Osteoblast (primary cell): ENCODE measurements around the gene DEGS2. TPM values are rescaled to one million over a fixed set of nuclear protein-coding genes. Genes with fewer than 3 reads are reported as not detected.

Source experiments
- DNase-seq: peaks from one replicate; pipeline ENCODE4 v3.0.0; 2011; ENCODE audit warnings: low spot score, mixed read lengths; ENCODE audit not compliant: insufficient read length; ENCODE audit errors: missing footprints
- H2AFZ ChIP-seq: 2 replicates; pipeline ENCODE4 v1.6.0; 2011; ENCODE audit warnings: mild to moderate bottlenecking, low read length
- H3K27ac ChIP-seq: 2 replicates; pipeline ENCODE4 v1.5.1; 2011; ENCODE audit warnings: mild to moderate bottlenecking, low read depth, low read length, moderate library complexity
- H3K27me3 ChIP-seq: 2 replicates; pipeline ENCODE4 v1.6.0; 2012; ENCODE audit warnings: mild to moderate bottlenecking, control low read depth, inconsistent platforms, low read length, moderate library complexity; ENCODE audit not compliant: insufficient read depth
- H3K36me3 ChIP-seq: 2 replicates; pipeline ENCODE4 v1.5.1; 2011; ENCODE audit warnings: mild to moderate bottlenecking, low read length, control low read depth, moderate library complexity; ENCODE audit not compliant: insufficient read depth
- H3K4me1 ChIP-seq: 2 replicates; pipeline ENCODE4 v1.5.1; 2011; ENCODE audit warnings: mild to moderate bottlenecking, low read length, control low read depth, moderate library complexity; ENCODE audit not compliant: insufficient read depth
- H3K4me2 ChIP-seq: 2 replicates; pipeline ENCODE4 v1.6.0; 2011; ENCODE audit warnings: mild to moderate bottlenecking, low read length; ENCODE audit not compliant: insufficient read depth
- H3K4me3 ChIP-seq: fragments of 200-600 bp; sonication (generic); 3 replicates; pipeline ENCODE4 v1.5.1; 2012; ENCODE audit warnings: mild to moderate bottlenecking, low read length, inconsistent platforms; ENCODE audit not compliant: insufficient read depth
- H3K79me2 ChIP-seq: 2 replicates; pipeline ENCODE4 v1.6.0; 2012; ENCODE audit warnings: mild to moderate bottlenecking, low read length, control low read depth, inconsistent platforms; ENCODE audit not compliant: insufficient read depth
- H3K9me3 ChIP-seq: 2 replicates; pipeline ENCODE4 v1.5.1; 2011; ENCODE audit warnings: low read depth, low read length, control low read depth
- H4K20me1 ChIP-seq: 2 replicates; pipeline ENCODE4 v1.6.0; 2012; ENCODE audit warnings: mild to moderate bottlenecking, low read length, control low read depth; ENCODE audit not compliant: insufficient read depth
- total RNA-seq: library from RNA; depleted of rRNA; stranded (reverse); fragments of >200 nt; gene quantifications from 2 replicates; pipeline ENCODE4 v1.2.3, GENCODE V29; 2012
- TF ChIP-seq, protein P1 (sequence below): IDR thresholded peaks from 2 replicates; pipeline ENCODE4 v1.5.1; 2011; ENCODE audit warnings: mild to moderate bottlenecking, low read depth, low read length, moderate library complexity; ENCODE audit errors: extremely low read depth

Gene DEGS2
- total RNA-seq, 1 donor, result 0.36 TPM

DNA sequence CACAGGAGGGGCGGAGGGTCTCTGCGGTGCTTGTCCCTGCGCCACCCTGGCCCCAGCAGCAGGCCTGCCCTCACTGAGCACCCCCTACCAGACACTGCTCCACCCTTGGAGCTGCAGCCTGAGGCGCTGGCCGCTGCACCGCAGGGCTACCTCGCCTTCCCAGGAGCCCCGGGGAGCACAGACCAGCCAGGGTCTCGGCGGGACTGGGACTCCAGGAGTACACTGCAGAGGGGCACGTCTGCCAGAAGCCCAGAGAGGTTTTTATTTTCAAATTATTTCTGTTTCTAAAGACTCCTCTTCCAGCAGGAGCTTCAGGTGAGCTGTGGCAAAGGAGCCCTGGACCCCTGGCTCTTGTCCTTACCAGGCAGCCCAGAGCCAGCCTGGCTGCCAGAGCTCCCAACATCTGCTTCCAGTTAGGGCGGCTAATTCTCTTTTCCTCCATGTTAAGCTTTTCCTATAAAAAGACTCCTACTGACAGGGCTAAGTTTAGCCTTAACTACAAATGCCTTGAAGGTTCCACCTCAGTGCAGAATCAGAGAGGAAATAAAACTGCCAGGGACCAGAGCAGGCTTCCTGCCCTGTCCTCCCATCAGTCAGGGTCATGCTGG, 26.4 kb downstream of the DEGS2 start:
- Histone ChIP-seq H3K4me3 (no peak overlapping the region), H3K27me3 (no peaks in the 10 kb centered on the region), H3K79me2 (no peaks in the 10 kb centered on the region), H3K9me3 (no peaks in the 10 kb centered on the region), H2AFZ (no peak overlapping the region), H3K4me1 (peaks cover 17% of the 10 kb centered on the region), H3K36me3 (peaks cover 7% of the 10 kb centered on the region), H3K27ac (no peak overlapping the region), H4K20me1 (no peaks in the 10 kb centered on the region), H3K4me2 (no peak overlapping the region)
- TF ChIP-seq, protein P1, sequence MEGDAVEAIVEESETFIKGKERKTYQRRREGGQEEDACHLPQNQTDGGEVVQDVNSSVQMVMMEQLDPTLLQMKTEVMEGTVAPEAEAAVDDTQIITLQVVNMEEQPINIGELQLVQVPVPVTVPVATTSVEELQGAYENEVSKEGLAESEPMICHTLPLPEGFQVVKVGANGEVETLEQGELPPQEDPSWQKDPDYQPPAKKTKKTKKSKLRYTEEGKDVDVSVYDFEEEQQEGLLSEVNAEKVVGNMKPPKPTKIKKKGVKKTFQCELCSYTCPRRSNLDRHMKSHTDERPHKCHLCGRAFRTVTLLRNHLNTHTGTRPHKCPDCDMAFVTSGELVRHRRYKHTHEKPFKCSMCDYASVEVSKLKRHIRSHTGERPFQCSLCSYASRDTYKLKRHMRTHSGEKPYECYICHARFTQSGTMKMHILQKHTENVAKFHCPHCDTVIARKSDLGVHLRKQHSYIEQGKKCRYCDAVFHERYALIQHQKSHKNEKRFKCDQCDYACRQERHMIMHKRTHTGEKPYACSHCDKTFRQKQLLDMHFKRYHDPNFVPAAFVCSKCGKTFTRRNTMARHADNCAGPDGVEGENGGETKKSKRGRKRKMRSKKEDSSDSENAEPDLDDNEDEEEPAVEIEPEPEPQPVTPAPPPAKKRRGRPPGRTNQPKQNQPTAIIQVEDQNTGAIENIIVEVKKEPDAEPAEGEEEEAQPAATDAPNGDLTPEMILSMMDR, result no peak
- peak; percentile 84 for DNase-seq

DNA sequence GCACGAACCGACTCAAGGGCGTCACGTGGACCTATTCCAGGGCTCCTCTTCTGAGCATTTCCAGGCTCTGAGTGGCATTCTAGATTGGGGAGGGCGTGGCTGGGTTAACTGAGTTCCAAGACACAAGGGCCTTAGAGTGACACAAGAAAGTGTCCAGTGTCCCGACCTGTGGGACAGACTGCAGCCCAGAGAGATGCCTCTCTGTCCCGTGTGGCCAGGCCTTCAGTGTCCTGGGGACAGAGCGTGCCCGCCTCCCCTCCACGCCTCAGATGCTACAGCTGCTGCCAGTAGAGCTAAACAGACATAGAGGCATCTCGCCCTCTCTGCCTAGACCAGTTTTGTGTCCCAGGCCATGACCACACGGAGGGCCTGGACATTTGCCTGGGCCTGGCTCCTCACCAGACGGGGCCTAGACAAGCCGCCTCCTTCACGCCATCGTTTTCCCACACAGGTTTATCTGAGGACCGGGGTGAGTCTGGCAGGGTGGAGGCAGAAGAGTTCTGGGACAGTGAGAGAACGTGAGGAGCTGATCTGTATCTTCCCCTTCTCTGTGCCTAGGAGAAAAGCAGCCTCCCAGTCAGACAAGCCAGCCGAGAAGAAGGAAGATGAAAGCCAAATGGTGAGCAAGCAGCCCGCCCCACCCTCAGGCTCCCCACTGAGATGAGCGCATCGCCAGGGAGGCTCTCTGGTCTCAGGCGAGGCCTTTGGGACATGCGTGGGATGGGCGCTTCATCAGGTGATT, 27.1 kb downstream of the DEGS2 start:
- Histone ChIP-seq H2AFZ (no peak overlapping the region), H3K9me3 (no peaks in the 10 kb centered on the region), H3K4me1 (peaks cover 17% of the 10 kb centered on the region), H4K20me1 (no peaks in the 10 kb centered on the region), H3K4me2 (no peak overlapping the region), H3K27me3 (no peaks in the 10 kb centered on the region), H3K36me3 (peaks cover 7% of the 10 kb centered on the region), H3K4me3 (no peak overlapping the region), H3K27ac (peak overlapping the region; percentile 48), H3K79me2 (no peaks in the 10 kb centered on the region)
- DNase-seq, result peak; percentile 86
- TF ChIP-seq, protein P1, result no peak

DNA sequence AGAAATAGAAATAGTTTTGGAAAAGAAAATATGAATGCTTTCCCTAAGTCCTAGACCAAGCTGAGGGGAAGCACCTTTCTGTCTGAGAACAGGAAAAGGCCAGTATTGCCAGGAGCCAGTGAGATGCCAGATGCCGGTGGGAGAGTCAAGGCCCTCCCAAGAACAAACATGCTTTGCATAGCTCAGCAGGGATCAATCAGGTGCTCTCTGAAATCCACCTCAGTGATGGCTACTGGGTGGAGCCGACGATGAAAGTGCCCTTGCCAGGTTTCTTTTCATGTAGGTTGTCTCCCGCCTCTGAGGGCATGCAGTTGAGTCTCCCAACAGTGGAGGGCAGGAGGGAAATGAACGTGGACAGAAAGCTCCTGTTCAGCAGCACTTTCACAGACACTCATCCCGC, 28.3 kb downstream of the DEGS2 start:
- DNase-seq, result no peak
- no peak overlapping the region for H3K27ac ChIP-seq

DNA sequence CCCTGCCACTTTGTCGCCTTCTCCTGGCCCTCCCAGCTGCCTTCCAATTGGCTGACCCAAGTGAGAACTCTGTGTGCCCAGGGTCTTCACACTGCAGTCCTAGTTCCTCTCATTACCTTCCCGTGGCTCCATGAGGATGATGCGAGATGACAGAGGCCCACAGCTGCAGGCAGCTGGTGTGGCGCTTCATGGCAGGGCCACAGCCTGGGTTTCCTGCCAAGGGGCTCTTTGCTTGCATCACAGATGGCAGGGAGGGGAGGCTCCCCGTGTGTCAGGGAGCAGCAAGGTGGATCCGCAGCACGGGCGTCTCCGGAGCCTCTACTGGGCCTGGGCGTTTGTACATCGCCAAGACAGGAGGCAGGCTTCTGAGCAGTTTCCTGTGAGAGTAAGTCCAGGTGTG, 28.9 kb downstream of the DEGS2 start:
- Histone ChIP-seq H3K79me2 (no peaks in the 10 kb centered on the region), H3K27me3 (no peaks in the 10 kb centered on the region), H3K27ac (no peak overlapping the region), H4K20me1 (no peaks in the 10 kb centered on the region), H3K9me3 (no peaks in the 10 kb centered on the region), H3K4me3 (no peak overlapping the region), H2AFZ (no peak overlapping the region), H3K4me1 (peaks cover 17% of the 10 kb centered on the region), H3K4me2 (no peak overlapping the region), H3K36me3 (peaks cover 7% of the 10 kb centered on the region)
- TF ChIP-seq, protein P1, result no peak
- no peak for DNase-seq

More for the DNA sequence above, 28.3 kb downstream of the DEGS2 start:
- H3K4me3 ChIP-seq, result no peak overlapping the region
- no peak overlapping the region for H2AFZ ChIP-seq
- H3K4me1 ChIP-seq, result peaks cover 17% of the 10 kb centered on the region
- H3K4me2 ChIP-seq, result no peak overlapping the region
- H4K20me1 ChIP-seq, result no peaks in the 10 kb centered on the region
- H3K79me2 ChIP-seq, result no peaks in the 10 kb centered on the region
- H3K27me3 ChIP-seq, result no peaks in the 10 kb centered on the region
- H3K36me3 ChIP-seq, result peaks cover 7% of the 10 kb centered on the region
- TF ChIP-seq, protein P1, result no peak
- H3K9me3 ChIP-seq, result no peaks in the 10 kb centered on the region
